ENCODE data around the gene NOL6. TPM values are rescaled to one million over a fixed set of nuclear protein-coding genes. Genes with fewer than 3 reads are reported as not detected.
A peak's percentile ranks its signal among the peaks of the same experiment; 100 is the strongest.

NOL6 gene
- total RNA-seq, 6 experiments from 2014 or later, result 57.9 to 69.2 (median 62.2) TPM

DNA sequence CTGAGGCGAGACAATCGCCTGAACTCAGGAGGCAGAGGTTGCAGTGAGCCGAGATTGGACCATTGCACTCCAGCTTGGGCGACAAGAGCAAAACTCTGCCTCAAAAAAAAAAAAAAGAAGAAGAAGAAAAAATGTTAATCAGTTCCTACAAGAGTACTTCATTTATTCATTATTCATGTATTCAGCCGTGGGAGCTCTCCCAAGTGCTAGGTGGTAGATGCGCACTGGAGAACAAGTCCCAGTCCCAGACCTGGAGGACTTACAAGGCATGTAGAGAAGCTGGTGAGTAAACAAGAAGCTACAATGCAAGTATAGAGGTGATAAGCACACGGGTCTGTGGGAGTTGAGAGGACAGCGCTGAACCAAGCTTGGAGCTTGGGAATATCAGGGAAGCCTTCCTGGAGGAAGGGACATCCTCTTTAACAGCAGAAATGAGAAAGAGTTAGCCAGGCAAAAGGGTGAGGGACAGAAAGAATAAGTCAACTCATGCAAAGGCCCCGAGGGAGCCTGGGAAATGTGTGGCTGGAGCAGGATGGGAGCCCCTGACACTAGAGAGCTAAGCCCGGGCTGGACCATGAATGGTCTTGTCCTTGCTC lies 53.9 kb downstream of the NOL6 start:
- Mint-ChIP-seq H3K27me3 (ENCODE audit: insufficient read depth) (peaks cover 16% of the 10 kb centered on the region), H3K9me3 (no peaks in the 10 kb centered on the region), H3K36me3 (ENCODE audit: low read depth) (no peaks in the 10 kb centered on the region), H3K4me3 (no peak overlapping the region), H3K27ac (no peak overlapping the region), H3K4me1 (ENCODE audit: low read depth) (peaks cover 10% of the 10 kb centered on the region)
- no peak for DNase-seq
- TF ChIP-seq, protein P1, sequence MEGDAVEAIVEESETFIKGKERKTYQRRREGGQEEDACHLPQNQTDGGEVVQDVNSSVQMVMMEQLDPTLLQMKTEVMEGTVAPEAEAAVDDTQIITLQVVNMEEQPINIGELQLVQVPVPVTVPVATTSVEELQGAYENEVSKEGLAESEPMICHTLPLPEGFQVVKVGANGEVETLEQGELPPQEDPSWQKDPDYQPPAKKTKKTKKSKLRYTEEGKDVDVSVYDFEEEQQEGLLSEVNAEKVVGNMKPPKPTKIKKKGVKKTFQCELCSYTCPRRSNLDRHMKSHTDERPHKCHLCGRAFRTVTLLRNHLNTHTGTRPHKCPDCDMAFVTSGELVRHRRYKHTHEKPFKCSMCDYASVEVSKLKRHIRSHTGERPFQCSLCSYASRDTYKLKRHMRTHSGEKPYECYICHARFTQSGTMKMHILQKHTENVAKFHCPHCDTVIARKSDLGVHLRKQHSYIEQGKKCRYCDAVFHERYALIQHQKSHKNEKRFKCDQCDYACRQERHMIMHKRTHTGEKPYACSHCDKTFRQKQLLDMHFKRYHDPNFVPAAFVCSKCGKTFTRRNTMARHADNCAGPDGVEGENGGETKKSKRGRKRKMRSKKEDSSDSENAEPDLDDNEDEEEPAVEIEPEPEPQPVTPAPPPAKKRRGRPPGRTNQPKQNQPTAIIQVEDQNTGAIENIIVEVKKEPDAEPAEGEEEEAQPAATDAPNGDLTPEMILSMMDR (IDR thresholded peaks at IDR 0.05), result no peak

DNA sequence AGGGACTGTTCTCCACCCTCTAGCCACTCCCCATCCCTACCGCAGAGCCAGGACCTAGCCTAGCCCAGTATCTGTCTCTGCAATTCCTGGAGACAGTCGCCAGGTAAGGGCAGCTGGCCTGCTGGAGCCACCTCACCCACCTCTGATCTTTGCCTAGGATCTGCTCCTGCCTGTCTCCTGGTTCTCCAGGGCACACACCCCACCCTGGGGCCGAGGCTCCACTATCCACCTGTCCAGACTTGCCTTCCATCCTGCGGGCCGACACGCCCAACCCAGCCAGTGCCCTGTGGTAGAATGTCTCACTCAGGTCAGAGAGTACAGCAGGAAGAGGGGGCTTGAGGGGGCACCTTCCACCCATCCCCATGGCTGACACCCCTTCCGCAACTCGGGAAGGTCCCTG lies 55.6 kb downstream of the NOL6 start:
- peaks cover 13% of the 10 kb centered on the region for H3K27me3 Mint-ChIP-seq (ENCODE audit: insufficient read depth)
- DNase-seq, result no peak
- H3K27ac Mint-ChIP-seq, result no peak overlapping the region
- TF ChIP-seq, protein P1 (IDR thresholded peaks at IDR 0.05), result no peak
- H3K9me3 Mint-ChIP-seq, result no peaks in the 10 kb centered on the region
- H3K4me1 Mint-ChIP-seq (ENCODE audit: low read depth), result peaks cover 8% of the 10 kb centered on the region
- no peak overlapping the region for H3K4me3 Mint-ChIP-seq
- no peaks in the 10 kb centered on the region for H3K36me3 Mint-ChIP-seq (ENCODE audit: low read depth)

DNA sequence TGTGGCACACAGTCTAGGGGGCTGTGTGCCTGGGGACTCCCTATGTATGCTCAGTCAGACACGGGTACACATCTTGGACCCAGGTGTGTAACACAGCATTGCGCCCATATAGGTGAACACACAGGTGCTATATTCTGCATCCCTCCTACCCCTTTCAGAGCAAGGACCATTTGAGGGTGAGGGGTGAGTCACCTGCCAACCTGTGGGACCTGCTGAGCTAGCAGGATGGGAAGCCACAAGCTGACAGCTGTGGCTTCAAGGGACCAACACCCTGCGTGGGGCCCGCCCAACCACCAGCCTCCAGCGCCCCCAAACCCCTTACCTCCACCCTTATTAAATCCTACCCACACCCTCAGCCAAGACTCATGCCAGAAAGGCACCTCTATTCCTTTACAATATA lies 56.7 kb downstream of the NOL6 start:
- no peaks in the 10 kb centered on the region for H3K9me3 Mint-ChIP-seq
- H3K4me3 Mint-ChIP-seq, result no peak overlapping the region
- TF ChIP-seq, protein P1 (IDR thresholded peaks at IDR 0.05), result no peak
- peaks cover 8% of the 10 kb centered on the region for H3K4me1 Mint-ChIP-seq (ENCODE audit: low read depth)
- no peak for DNase-seq
- no peak overlapping the region for H3K27ac Mint-ChIP-seq
- peaks cover 14% of the 10 kb centered on the region for H3K27me3 Mint-ChIP-seq (ENCODE audit: insufficient read depth)
- H3K36me3 Mint-ChIP-seq (ENCODE audit: low read depth), result no peaks in the 10 kb centered on the region

DNA sequence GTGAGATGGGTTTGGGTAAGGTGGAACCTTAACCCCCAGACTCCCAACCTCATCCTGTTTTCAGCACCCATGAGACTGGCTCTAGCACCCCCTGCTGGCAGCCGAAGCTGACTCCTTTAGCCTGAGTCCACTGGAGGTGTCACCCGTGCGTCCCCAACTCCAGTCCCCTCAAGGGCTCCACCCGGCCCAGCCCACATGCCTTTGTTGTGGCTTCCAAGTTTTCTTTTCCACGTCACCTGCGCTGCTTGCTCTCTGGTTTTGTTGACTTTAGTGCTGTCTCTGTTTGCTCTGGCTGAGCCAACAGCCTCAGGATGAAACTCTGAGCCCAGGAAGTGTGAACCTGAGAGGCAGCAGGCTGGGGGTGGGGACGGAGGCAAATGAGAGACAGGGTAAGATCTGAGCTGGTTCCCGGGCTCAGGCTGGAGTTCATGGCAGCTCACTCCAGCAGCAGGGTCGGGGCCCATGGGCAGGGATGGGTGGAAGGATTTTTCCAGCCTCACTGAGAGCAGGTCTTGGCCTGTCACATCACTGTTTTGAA lies 58.2 kb downstream of the NOL6 start:
- no peak for DNase-seq
- Mint-ChIP-seq H3K4me3 (no peak overlapping the region), H3K36me3 (ENCODE audit: low read depth) (no peaks in the 10 kb centered on the region), H3K4me1 (ENCODE audit: low read depth) (peaks cover 8% of the 10 kb centered on the region), H3K27ac (no peak overlapping the region), H3K9me3 (no peaks in the 10 kb centered on the region), H3K27me3 (ENCODE audit: insufficient read depth) (peaks cover 17% of the 10 kb centered on the region)
- TF ChIP-seq, protein P1 (IDR thresholded peaks at IDR 0.05), result peak; percentile 89

DNA sequence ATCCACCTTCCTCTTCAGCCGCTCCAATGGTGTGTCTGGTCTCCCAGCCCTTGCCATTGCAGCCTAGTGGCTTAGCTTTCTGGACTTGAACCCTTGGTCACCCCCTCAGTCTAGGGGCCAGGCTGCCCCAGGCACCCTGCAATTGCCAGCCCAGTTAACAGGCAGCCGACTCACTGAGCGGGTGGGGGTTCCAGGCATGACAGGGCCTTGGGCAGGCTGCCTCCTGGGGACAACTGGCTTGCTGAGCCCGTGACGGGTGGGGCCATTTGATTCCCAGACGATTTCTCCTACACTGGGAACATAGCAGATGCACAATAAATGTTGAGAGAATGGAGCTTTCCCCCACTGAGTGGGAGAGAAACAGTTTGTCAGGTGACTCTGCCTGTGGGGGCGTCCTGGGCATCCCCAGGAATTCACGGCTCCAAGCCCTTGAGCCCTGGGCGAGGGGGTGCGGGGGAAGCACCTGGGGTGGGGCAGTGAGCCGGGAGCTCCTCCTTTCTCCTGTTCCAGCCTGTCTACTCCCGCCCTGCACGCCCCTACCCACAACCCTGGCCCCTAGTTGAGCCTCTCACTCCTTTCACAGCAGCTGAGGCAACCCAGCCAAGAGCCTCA lies 58.7 kb downstream of the NOL6 start:
- Mint-ChIP-seq H3K27me3 (ENCODE audit: insufficient read depth) (peaks cover 18% of the 10 kb centered on the region), H3K9me3 (no peaks in the 10 kb centered on the region), H3K4me3 (no peak overlapping the region), H3K36me3 (ENCODE audit: low read depth) (no peaks in the 10 kb centered on the region), H3K4me1 (ENCODE audit: low read depth) (peaks cover 8% of the 10 kb centered on the region), H3K27ac (no peak overlapping the region)
- TF ChIP-seq, protein P1 (IDR thresholded peaks at IDR 0.05), result no peak
- no peak for DNase-seq
